GM23338 (cell line): ENCODE results near the gene PROZ.

Experiments used
- CREB1 ChIP-seq: fragments of 250-450 bp; sonication (Bioruptor Pico); IDR thresholded peaks from 2 replicates; pipeline ENCODE4 v1.5.0; 2020; ENCODE audit warnings: low read depth, mild to moderate bottlenecking, moderate library complexity
- ETS1 ChIP-seq: IDR thresholded peaks from 2 replicates; pipeline ENCODE4 v1.6.1; 2016; ENCODE audit warnings: antibody characterized with exemption
- EZH2 ChIP-seq: fragments of 200-600 bp; sonication (generic); IDR thresholded peaks from one replicate; pipeline ENCODE4 v1.8.0; 2017; ENCODE audit warnings: antibody characterized with exemption, mild to moderate bottlenecking, low read depth; ENCODE audit not compliant: unreplicated experiment
- EZH2phosphoT487 ChIP-seq: fragments of 200-600 bp; sonication (generic); IDR thresholded peaks from one replicate; pipeline ENCODE4 v1.8.1; 2018; ENCODE audit warnings: antibody characterized with exemption; ENCODE audit not compliant: unreplicated experiment
- NANOG ChIP-seq: IDR thresholded peaks from 2 replicates; pipeline ENCODE4 v1.6.1; 2016; ENCODE audit warnings: antibody characterized with exemption, borderline replicate concordance
- POLR2AphosphoS5 ChIP-seq: IDR thresholded peaks from 2 replicates; pipeline ENCODE4 v1.6.1; 2016; ENCODE audit warnings: antibody characterized with exemption, low read depth
- REST ChIP-seq: IDR thresholded peaks from one replicate; pipeline ENCODE4 v1.6.1; 2018; ENCODE audit warnings: antibody characterized with exemption; ENCODE audit not compliant: unreplicated experiment
- TF ChIP-seq, protein P1 (sequence below), 2 experiments: fragments of 200-600 bp in 1 of 2; sonication (generic) in 1 of 2; conservative IDR thresholded peaks; 2 replicates each; pipeline versions ENCODE4 v1.5.1 to v1.6.1; 2016 to 2017; ENCODE audit warnings: antibody characterized with exemption in 2 of 2, low read depth in 2 of 2, mild to moderate bottlenecking in 2 of 2, moderate library complexity in 1 of 2

DNA sequence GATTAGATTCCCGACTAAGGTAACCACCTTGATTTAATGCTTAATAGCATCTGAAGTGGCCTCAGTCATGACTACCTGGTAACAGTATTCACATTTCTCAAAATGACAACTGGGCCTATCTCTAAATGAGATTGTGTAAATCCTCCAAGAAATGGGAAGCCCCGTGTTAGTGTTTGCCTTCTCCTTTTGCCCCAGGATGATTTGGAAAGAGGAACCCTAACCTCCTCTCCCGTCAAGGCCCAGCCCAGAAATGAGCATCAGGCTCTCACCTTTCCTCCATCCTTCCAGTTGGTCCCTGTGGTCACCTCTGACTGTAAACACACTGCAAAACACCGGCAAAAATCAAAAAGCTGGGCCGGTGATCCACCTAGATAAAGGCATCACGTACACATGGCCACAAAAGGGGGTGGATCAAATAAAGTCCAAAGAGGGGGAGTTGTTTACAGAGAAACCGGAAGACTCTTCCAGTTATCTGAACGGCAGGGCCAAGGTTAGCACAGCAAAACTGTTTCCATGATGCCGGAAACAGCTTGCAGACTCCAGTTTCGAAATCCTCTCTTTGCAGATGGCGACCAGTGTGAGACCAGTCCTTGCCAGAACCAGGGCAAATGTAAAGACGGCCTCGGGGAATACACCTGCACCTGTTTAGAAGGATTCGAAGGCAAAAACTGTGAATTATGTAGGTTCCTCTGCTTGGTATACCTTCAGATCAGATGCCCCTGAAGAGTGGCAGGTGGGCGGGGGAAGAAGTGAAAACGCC is 19.5 kb upstream of the PROZ start:
- TF ChIP-seq, protein P1, sequence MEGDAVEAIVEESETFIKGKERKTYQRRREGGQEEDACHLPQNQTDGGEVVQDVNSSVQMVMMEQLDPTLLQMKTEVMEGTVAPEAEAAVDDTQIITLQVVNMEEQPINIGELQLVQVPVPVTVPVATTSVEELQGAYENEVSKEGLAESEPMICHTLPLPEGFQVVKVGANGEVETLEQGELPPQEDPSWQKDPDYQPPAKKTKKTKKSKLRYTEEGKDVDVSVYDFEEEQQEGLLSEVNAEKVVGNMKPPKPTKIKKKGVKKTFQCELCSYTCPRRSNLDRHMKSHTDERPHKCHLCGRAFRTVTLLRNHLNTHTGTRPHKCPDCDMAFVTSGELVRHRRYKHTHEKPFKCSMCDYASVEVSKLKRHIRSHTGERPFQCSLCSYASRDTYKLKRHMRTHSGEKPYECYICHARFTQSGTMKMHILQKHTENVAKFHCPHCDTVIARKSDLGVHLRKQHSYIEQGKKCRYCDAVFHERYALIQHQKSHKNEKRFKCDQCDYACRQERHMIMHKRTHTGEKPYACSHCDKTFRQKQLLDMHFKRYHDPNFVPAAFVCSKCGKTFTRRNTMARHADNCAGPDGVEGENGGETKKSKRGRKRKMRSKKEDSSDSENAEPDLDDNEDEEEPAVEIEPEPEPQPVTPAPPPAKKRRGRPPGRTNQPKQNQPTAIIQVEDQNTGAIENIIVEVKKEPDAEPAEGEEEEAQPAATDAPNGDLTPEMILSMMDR (conservative IDR thresholded peaks at IDR 0.05; ENCODE audit: low read depth in 2 of 2): no peak
- TF ChIP-seq POLR2AphosphoS5: no peak
- TF ChIP-seq EZH2: no peak
- no peak for TF ChIP-seq ETS1
- TF ChIP-seq NANOG: no peak
- TF ChIP-seq REST: no peak
- TF ChIP-seq EZH2phosphoT487: no peak
- TF ChIP-seq CREB1 (CRISPR knock-in tag): no peak
